IPS-18a (cell line): ENCODE data around the gene STAM.

Experiments
- H3K27ac ChIP-seq: one replicate; pipeline ENCODE4 v1.5.1; 2013; ENCODE audit warnings: low read length
- H3K27me3 ChIP-seq: one replicate; pipeline ENCODE4 v1.6.1; 2013; ENCODE audit warnings: mild to moderate bottlenecking, low read length; ENCODE audit not compliant: control insufficient read depth, insufficient read depth
- H3K36me3 ChIP-seq: one replicate; pipeline ENCODE4 v1.6.1; 2013; ENCODE audit warnings: low read depth, low read length; ENCODE audit not compliant: control insufficient read depth
- H3K4me1 ChIP-seq: one replicate; pipeline ENCODE4 v1.6.1; 2013; ENCODE audit warnings: low read depth, low read length; ENCODE audit not compliant: control insufficient read depth
- H3K4me3 ChIP-seq: one replicate; pipeline ENCODE4 v1.5.1; 2013; ENCODE audit warnings: low read length
- H3K9ac ChIP-seq: one replicate; pipeline ENCODE4 v1.6.1; 2013; ENCODE audit warnings: mild to moderate bottlenecking, low read length, moderate library complexity
- H3K9me3 ChIP-seq: one replicate; pipeline ENCODE4 v1.6.1; 2013; ENCODE audit warnings: low read depth, low read length; ENCODE audit not compliant: control insufficient read depth

The STAM gene

DNA sequence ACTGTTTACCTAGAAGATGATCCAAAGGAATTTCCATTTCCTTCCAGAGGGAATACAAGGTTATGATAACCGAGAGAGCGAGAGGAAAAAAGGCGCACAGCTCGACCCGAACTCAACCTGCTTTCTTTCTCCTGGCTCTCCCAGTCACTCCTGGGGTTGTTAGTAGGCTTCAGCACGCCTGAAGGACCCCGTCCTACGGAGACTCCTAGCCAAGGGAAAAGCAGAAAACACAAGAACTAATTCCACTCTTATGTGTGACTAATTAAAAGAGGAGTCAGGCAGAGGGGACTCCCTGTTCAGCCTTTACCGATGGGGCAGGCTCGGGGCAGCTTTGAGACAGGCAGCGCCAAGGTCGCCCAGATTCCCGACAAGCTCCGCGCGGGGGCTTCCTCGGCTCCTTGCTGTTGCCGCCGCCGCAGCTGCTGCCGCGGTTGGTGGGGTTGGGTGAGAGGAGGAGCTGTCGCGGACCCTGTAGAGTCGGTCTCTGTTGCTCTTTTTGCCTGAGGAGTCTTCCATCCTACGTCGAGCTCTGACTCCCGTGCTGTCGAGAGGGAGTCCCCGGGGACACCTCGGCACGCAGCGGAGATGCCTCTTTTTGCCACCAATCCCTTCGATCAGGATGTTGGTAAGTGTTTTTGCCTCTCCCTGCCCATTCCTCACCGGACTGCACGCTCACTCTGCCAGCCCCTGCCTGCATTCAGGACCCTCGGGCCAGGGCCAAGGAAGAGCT lies at the start of gene STAM:
Gene STAM, plus strand, starts transcription at position 397 of the 730 bp plus-strand sequence. Its CDS starts 189 bp downstream, at position 586.
- peak within 1 kb of the TSS; percentile 98 for H3K9ac ChIP-seq
- no peaks in the 10 kb centered on the region for H3K27me3 ChIP-seq
- peaks cover 13% of the 10 kb centered on the region for H3K4me1 ChIP-seq
- H3K27ac ChIP-seq, result peak within 1 kb of the TSS; percentile 99
- no peaks in the 10 kb centered on the region for H3K9me3 ChIP-seq
- peak within 1 kb of the TSS; percentile 100 for H3K4me3 ChIP-seq
- H3K36me3 ChIP-seq, result no peaks in the 10 kb centered on the region

DNA sequence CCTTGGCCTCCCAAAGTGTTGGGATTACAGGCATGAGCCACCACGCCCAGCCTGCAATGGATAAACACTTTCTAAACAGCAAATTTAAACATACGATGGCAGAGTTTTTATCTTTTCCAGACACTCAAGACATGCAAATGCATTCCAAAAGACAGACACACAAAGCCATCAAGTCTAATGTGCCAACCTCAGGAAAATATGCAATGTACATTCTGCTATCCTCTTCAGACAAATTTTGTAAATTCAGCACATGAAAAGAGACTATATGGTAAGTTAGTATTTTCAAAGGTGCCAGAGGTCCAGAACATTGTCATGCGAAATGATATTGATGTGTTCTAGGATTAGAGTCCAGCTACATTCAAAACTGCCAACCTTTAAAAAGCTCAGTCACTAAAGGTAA lies 46.6 kb upstream of the STAM start:
- Histone ChIP-seq H3K27me3 (no peaks in the 10 kb centered on the region), H3K36me3 (no peaks in the 10 kb centered on the region), H3K4me1 (no peaks in the 10 kb centered on the region), H3K4me3 (no peak overlapping the region), H3K9ac (no peak overlapping the region), H3K27ac (no peak overlapping the region), H3K9me3 (no peaks in the 10 kb centered on the region)

DNA sequence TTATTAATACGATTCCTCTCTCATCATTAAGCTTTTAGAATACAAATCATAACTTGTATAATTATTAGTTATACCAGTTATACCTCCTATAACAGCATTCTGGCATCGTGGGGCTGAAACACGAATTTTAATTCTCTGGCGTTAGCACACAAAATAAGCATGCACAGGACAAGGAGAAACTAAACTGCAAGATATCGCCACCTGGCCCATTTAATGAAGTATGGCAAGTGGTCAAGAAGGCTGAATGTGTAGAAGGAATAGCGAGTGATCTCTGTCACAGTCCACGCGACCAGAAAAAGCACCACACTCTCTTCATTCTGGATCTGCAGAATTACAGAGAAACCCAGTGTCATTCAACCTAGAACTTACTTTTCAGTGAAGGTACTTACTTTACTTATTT lies 44.9 kb upstream of the STAM start:
- H3K9ac ChIP-seq, result no peak overlapping the region
- H3K36me3 ChIP-seq, result no peaks in the 10 kb centered on the region
- H3K4me1 ChIP-seq, result no peaks in the 10 kb centered on the region
- H3K9me3 ChIP-seq, result no peaks in the 10 kb centered on the region
- no peak overlapping the region for H3K4me3 ChIP-seq
- no peak overlapping the region for H3K27ac ChIP-seq
- no peaks in the 10 kb centered on the region for H3K27me3 ChIP-seq

DNA sequence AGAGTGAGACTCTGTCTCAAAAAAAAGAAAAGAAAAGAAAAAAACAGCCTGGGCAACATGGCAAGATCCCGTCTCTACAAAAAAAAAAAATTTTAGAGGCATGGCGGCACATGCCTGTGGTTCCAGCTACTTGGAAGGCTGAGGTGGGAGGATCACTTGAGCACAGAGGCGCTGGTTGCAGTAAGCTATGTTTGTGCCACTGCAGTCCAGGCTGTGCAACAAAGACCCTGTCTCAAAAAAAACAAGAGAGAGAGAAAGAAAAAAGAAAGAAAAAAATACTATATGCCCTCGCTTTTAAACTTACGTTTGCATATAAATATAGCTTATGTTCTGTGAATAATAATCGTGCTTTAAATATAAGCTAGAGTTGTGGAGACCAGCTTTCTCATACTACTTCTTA lies 38.0 kb upstream of the STAM start:
- Histone ChIP-seq H3K27ac (no peak overlapping the region), H3K27me3 (no peaks in the 10 kb centered on the region), H3K36me3 (no peaks in the 10 kb centered on the region), H3K9ac (no peak overlapping the region), H3K4me3 (no peak overlapping the region), H3K4me1 (no peaks in the 10 kb centered on the region), H3K9me3 (no peaks in the 10 kb centered on the region)

DNA sequence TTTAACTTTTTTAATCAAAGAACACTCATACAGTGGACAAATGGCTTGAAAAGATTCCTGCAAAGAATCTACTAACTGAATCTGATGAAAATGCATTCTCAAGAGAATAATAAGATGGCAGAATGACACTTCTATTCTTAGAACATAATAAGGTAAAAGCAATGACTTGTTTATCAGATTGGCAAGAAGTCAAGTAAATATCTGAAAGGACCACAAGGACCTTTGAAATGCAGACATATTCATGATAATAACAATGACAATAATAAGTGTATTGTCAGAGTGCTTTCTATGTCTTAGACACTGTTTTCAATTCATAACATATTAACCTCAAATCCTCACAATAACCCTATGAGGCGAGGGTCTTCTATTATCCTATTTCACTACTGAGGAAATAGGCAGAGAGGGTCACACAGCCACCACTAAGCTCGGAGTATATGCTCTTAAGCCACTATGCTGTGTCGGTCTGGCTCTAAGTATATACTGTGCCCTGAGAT lies 37.4 kb upstream of the STAM start:
- Histone ChIP-seq H3K27ac (no peak overlapping the region), H3K4me3 (no peak overlapping the region), H3K9me3 (no peaks in the 10 kb centered on the region), H3K4me1 (no peaks in the 10 kb centered on the region), H3K27me3 (no peaks in the 10 kb centered on the region), H3K36me3 (no peaks in the 10 kb centered on the region), H3K9ac (no peak overlapping the region)

DNA sequence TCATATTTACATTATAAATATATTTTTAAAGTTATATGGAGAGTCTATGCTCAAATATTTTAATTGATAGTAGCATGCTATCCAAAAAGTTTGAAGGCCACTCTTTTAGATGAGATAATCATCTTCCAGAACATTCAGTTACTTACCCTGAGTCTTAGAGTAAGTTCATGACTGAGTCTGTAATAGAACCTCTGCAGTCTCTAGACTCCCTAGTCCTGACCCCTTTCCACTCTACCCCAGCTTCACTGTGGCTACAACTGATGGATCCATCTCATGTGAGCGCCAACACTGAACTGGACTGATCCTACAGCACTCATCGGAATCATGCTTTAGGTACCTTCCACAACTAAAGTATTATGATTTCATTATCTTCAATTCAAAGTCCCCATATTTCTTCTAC lies 36.9 kb upstream of the STAM start:
- Histone ChIP-seq H3K27me3 (no peaks in the 10 kb centered on the region), H3K9me3 (no peaks in the 10 kb centered on the region), H3K27ac (no peak overlapping the region), H3K36me3 (no peaks in the 10 kb centered on the region), H3K4me1 (no peaks in the 10 kb centered on the region), H3K4me3 (no peak overlapping the region), H3K9ac (no peak overlapping the region)

DNA sequence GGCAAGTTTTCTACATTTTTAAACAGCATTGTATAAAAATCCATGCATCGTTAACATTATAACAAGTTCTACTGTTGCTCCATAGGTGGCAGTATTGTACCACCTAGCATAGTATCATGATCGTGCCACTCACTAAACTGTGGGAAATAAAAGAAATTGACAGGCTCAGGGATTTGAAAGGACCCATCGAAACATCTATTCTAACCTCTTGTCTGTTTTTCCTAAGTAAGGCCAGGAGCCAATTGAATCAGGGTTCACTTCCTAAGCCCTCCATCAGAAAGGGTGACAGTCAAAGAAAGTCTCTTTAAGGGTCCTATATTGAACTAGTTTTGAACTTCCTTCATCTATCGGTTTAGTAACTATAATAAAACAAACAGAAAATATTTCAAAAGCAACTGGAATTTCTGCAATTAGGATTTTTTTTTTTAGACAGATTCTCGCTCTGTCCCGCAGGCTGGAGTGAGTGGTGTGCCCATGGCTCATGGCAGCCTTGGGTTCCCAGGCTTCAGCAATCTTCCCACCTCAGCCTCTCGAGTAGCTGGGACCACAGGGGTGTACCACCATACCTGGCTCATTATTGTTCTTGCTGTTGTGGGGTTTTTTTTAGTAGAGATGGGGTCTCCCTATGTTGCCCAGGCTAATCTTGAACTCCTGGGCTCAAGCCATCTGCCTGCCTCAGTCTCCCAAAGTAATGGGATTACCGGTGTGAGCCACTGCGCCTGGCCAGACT lies 36.2 kb upstream of the STAM start:
- Histone ChIP-seq H3K4me3 (no peak overlapping the region), H3K9me3 (no peaks in the 10 kb centered on the region), H3K27ac (no peak overlapping the region), H3K27me3 (no peaks in the 10 kb centered on the region), H3K4me1 (no peaks in the 10 kb centered on the region), H3K9ac (no peak overlapping the region), H3K36me3 (peaks cover 3% of the 10 kb centered on the region)

DNA sequence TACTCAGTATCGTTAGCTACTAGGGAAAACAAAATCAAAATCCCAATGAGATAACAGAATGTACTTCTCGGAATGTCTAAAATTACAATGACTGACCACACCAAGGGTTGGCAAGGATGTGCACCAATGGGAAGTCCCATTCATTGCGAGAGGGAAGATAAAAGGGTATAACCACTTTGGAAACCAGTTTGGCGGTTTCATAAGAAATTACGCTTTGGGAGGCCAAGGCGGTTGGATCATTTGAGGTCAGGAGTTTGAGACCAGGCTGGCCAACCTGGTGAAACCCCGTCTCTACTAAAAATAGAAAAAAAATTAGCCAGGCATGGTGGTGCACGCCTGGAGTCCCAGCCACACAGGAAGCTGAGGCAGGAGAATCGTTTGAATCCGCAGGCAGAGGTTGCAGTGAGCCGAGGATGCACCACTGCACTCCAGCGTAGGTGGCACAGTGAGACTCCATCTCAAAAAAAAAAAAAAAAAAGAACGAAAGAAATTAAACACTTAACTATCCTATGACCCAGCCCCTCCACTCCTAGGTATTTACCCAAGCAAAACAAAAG lies 34.4 kb upstream of the STAM start:
- H3K9ac ChIP-seq, result no peak overlapping the region
- H3K27me3 ChIP-seq, result no peaks in the 10 kb centered on the region
- peaks cover 3% of the 10 kb centered on the region for H3K36me3 ChIP-seq
- no peaks in the 10 kb centered on the region for H3K9me3 ChIP-seq
- H3K4me1 ChIP-seq, result no peaks in the 10 kb centered on the region
- H3K4me3 ChIP-seq, result no peak overlapping the region
- H3K27ac ChIP-seq, result no peak overlapping the region

DNA sequence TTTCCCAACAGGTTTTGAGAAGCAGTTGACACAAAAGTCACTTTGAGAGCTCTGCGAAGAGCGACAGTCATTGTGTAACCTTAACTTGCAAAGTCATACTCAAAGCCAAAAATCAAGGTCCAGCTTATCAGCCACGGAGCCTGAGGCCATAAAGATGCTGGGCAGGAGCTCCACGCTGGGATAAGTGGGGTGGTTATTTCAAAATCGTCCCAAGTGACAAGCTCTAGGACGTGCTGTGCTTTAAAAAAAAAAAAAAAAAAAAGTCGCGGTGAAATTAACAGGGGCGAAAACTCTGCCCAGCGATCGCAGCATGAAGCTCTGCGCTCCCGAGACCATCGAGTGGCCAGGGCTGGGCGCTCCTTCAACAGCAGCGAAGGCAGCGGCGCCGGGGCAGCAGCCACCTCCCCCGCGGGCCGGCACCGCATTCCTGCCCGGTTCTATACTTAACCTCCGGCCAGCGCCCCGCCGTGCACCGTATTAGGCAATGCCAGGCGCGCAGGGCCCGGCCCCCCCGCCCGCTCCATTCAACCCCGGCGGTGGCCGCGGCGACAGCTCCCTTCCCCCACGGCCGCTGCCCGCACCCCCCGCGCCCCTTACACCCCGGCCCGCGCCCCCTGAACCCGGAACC lies 27.4 kb upstream of the STAM start:
- Histone ChIP-seq H3K9ac (peak overlapping the region; percentile 86), H3K27me3 (peaks cover 8% of the 10 kb centered on the region), H3K36me3 (peaks cover 3% of the 10 kb centered on the region), H3K27ac (no peak overlapping the region), H3K4me1 (no peaks in the 10 kb centered on the region), H3K4me3 (peak overlapping the region; percentile 91), H3K9me3 (no peaks in the 10 kb centered on the region)

DNA sequence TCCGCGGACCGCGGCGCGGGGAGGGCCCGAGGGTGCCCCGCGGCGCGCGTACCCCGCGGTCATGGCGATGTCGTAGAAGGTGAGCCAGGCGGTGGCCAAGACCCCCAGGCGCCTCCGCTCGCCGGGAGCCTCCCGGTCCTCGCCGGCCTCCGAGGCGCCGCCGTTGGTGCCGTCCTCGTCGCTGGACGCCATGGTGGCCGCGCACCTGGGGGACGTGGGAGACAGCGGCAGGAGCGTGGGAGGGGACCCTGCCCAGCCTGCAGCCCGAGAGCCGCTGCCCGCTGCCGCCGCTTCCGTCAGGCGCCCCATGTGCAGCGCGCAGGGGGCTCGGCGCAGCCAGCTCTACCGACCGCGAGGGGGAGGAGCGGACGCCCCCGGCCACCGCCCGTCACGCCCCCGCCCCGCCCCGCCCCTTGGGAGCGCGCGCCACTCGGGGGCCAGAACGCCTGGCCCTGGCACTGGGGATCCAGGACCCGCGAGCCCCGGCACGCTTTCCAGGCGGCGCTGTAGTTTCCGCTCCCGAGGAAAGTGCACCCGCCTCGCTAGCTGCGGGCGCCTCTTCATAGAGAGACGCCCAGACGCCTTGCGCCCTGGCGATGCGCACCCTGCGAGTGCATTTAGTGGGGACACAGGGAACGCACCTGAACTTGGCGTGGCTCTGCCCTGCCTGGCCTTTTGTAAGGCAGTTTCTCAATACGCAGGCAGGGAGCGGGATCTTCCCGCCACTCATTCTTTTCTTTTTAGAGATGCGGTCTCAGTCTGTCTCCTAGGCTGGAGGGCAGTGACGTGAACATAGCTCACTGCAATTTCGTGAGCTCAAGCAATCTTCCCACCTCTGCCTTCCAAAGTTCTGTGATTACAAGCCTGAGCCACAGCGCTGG lies 26.7 kb upstream of the STAM start, which contains the start of gene HACD1:
Gene HACD1, minus strand, starts transcription at position 344 of the 881 bp plus-strand sequence. Its CDS starts 35 bp downstream, at position 309.
- peaks cover 1% of the 10 kb centered on the region for H3K36me3 ChIP-seq
- H3K4me3 ChIP-seq, result peak within 1 kb of the TSS; percentile 91
- peaks cover 8% of the 10 kb centered on the region for H3K27me3 ChIP-seq
- H3K4me1 ChIP-seq, result no peaks in the 10 kb centered on the region
- H3K27ac ChIP-seq, result no peak within 1 kb of the TSS
- peak within 1 kb of the TSS; percentile 86 for H3K9ac ChIP-seq
- no peaks in the 10 kb centered on the region for H3K9me3 ChIP-seq
